ENCODE measurements around the gene PRDX2. TPM values are rescaled to one million over a fixed set of nuclear protein-coding genes. Genes with fewer than 3 reads are reported as not detected.

PRDX2 gene
- total and polyA plus RNA-seq, 12 donors = 235 to 827 (median 744) TPM

DNA sequence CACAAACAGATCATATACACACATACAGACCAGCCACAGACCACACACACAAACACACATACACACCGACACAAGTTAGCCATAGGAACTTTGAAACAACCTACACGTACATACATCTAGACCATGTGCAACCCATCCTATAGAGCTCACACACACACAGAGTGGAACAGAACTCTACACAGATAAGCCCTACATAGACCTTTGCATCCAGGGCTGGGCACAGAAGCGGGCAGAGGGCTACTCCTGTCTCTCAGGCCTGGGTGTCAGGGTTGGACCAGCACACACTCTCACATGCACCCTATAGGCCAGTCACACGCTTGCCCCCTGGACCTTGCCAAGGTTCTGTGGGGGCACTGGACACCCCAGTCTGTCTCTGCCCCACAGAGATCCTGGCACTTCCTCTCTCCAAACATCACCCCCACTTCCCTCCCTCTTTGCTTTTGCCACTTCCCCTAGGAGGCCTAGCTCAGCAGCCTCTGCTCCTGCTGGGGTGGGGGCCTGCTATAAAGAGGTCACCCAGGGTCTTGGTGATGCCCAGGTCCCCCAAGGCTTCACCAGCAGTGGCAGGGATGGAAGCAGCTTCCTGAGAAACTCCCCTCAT is 16.1 kb downstream of the PRDX2 start:
- Histone ChIP-seq H3K4me3 (peak overlapping the region in 2 of 10 donors; percentile 7 to 19), H3K27ac (peak overlapping the region; percentile 94 to 100 (median 99)), H3K9me3 (no peaks in the 10 kb centered on the region), H3K4me1 (peaks cover 52 to 88% (median 76%) of the 10 kb centered on the region in 9 donors), H3K27me3 (no peaks in the 10 kb centered on the region), H3K36me3 (no peaks in the 10 kb centered on the region)
- ATAC-seq (no peak), DNase-seq (peak; percentile 16 to 42)
- WGBS, 2 donors = 77 to 81% methylated on average over 4 of the region's 4 CpGs
- intact Hi-C loops (cut with DNase I) = no loop called here
- TF ChIP-seq, protein P1, sequence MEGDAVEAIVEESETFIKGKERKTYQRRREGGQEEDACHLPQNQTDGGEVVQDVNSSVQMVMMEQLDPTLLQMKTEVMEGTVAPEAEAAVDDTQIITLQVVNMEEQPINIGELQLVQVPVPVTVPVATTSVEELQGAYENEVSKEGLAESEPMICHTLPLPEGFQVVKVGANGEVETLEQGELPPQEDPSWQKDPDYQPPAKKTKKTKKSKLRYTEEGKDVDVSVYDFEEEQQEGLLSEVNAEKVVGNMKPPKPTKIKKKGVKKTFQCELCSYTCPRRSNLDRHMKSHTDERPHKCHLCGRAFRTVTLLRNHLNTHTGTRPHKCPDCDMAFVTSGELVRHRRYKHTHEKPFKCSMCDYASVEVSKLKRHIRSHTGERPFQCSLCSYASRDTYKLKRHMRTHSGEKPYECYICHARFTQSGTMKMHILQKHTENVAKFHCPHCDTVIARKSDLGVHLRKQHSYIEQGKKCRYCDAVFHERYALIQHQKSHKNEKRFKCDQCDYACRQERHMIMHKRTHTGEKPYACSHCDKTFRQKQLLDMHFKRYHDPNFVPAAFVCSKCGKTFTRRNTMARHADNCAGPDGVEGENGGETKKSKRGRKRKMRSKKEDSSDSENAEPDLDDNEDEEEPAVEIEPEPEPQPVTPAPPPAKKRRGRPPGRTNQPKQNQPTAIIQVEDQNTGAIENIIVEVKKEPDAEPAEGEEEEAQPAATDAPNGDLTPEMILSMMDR (IDR thresholded peaks at IDR 0.05) = no peak

DNA sequence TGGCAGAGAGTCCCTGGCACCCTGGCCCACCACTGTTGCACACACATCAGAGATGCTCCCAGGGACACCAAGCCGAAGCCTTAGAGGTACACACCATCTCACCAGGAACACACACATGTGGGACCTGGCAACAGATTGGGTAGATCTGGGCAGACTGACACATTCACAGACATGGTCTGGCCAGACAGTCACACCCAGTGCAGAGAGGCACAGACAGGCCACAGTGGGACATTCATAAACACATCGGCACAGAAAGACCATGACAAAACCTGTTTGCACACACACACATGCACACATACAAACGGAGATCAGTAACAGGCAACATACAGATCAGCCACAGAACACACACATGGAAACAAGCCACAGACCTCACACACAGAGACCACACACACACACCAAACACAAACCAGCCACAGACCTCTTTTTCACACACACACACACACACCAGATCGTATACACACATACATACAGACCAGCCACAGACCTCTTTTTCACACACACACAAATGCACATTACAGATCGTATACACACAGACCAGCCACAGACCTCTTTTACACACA is 16.6 kb downstream of the PRDX2 start:
- H3K4me1 ChIP-seq = peaks cover 51 to 89% (median 72%) of the 10 kb centered on the region in 9 donors
- 65 to 77% methylated on average over 5 of the region's 5 CpGs for WGBS, 2 donors
- ATAC-seq (no peak), DNase-seq (no peak)
- no peaks in the 10 kb centered on the region for H3K27me3 ChIP-seq
- TF ChIP-seq, protein P1 (IDR thresholded peaks at IDR 0.05) = no peak
- H3K36me3 ChIP-seq = no peaks in the 10 kb centered on the region
- peak overlapping the region in 2 of 10 donors; percentile 7 to 19 for H3K4me3 ChIP-seq
- no peaks in the 10 kb centered on the region for H3K9me3 ChIP-seq
- peak overlapping the region in 9 of 10 donors; percentile 89 to 100 (median 99) for H3K27ac ChIP-seq
- intact Hi-C loops (cut with DNase I) = no loop called here

DNA sequence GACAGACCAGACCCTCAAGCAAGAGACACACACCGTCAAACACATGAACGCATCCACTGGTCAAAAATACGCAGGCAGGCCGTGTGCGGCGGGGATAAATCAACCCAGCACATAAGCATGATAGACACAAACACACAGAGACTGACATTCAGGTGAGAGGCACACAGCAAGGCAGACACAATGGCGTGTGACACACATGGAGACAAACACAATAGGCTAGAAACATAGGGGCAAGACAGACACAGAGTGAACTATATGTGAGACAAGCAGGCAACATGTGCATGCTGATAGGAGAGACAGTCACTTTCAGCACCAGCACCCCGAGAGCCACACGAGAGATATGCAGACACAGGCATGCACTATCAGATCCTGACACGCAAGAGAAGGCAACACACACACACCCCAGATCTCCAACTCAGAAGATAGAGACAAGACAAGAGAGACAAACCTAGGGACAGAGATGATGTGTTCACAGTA is 17.2 kb downstream of the PRDX2 start:
- intact Hi-C loops (cut with DNase I) = no loop called here

DNA sequence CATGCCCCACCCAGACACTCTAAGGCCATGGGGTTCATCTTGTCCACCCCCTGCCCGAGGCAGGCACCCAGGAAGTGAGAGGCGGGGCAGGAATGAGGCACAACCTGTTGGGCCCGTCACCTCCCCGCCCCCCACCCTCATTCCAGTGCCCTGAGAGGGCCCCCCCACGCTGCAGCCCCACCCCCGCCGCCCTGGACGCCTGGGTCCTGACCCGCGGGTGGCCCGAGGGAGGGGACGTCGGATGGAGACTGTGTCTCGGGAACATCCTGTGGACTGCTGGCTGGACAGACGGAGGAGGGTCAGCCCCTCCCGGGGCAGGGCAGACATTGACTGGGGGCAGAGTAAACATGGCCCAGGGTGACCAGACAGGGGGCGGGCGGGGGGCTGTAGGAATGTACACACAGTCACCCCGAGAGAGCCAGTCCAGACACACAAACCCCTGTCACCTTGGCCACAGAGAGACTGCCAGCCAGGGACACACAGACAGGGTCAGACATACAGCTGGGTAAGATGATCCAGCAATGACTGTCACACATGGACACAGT is 17.7 kb downstream of the PRDX2 start:
- intact Hi-C loops (cut with DNase I) = no loop called here
- no peaks in the 10 kb centered on the region for H3K27me3 ChIP-seq
- peak overlapping the region in 6 of 10 donors; percentile 52 to 63 (median 58) for H3K4me3 ChIP-seq
- peak in 7 of 8 donors; percentile 2 to 48 (median 25) for ATAC-seq
- no peaks in the 10 kb centered on the region for H3K9me3 ChIP-seq
- WGBS, 2 donors = 14 to 19% methylated on average over 19 of the region's 19 CpGs
- peak; percentile 63 to 78 for DNase-seq
- H3K36me3 ChIP-seq = no peaks in the 10 kb centered on the region
- peak overlapping the region; percentile 89 to 100 (median 99) for H3K27ac ChIP-seq
- TF ChIP-seq, protein P1 (IDR thresholded peaks at IDR 0.05) = no peak
- peaks cover 55 to 94% (median 70%) of the 10 kb centered on the region in 9 donors for H3K4me1 ChIP-seq

More for the DNA sequence above, 17.2 kb downstream of the PRDX2 start:
- H3K36me3 ChIP-seq = no peaks in the 10 kb centered on the region
- H3K9me3 ChIP-seq = no peaks in the 10 kb centered on the region
- no peaks in the 10 kb centered on the region for H3K27me3 ChIP-seq
- H3K4me1 ChIP-seq = peaks cover 51 to 94% (median 72%) of the 10 kb centered on the region in 9 donors
- no peak for ATAC-seq
- TF ChIP-seq, protein P1 (IDR thresholded peaks at IDR 0.05) = no peak
- no peak overlapping the region for H3K4me3 ChIP-seq
- 51 to 52% methylated on average over 10 of the region's 10 CpGs for WGBS, 2 donors
- peak overlapping the region; percentile 89 to 100 (median 99) for H3K27ac ChIP-seq
- no peak for DNase-seq
